SK-N-SH treated with all-trans-retinoic acid at 6 μM for 48 hours (cell line): ENCODE measurements around the gene MAN1A1.

Experiments used
- ATAC-seq: fragments of 200-7000 bp; cut with Tn5 transposase; 3 replicates; pipeline ENCODE4 v1.9.1; 2020; ENCODE audit warnings: mild to moderate bottlenecking, moderate library complexity
- ARNTL ChIP-seq: fragments of 450-650 bp; formaldehyde crosslinking; IDR thresholded peaks from 2 replicates; pipeline ENCODE4 v1.5.0; 2020; ENCODE audit warnings: low read depth, mild to moderate bottlenecking, moderate library complexity, borderline replicate concordance
- CREB5 ChIP-seq: fragments of 250-450 bp; sonication (Bioruptor Pico); IDR thresholded peaks from 2 replicates; pipeline ENCODE4 v1.5.1; 2020; ENCODE audit warnings: low read depth, mild to moderate bottlenecking, moderate library complexity
- GLIS3 ChIP-seq: fragments of 250-450 bp; sonication (Bioruptor Pico); IDR thresholded peaks from 2 replicates; pipeline ENCODE4 v1.5.0; 2020; ENCODE audit warnings: mild to moderate bottlenecking, moderate library complexity
- ISL1 ChIP-seq: fragments of 250-450 bp; sonication (Bioruptor Pico); IDR thresholded peaks from 2 replicates; pipeline ENCODE4 v2.1.2; 2022; ENCODE audit warnings: mild to moderate bottlenecking, moderate library complexity
- OSR1 ChIP-seq: fragments of 250-450 bp; sonication (Bioruptor Pico); IDR thresholded peaks from 2 replicates; pipeline ENCODE4 v1.8.0; 2022; ENCODE audit warnings: moderate library complexity, mild to moderate bottlenecking, inconsistent platforms
- PPARA ChIP-seq: fragments of 250-450 bp; sonication (Bioruptor Pico); IDR thresholded peaks from 2 replicates; pipeline ENCODE4 v1.5.0; 2020; ENCODE audit warnings: mild to moderate bottlenecking, borderline replicate concordance
- RARB ChIP-seq: fragments of 250-450 bp; sonication (Bioruptor Pico); IDR thresholded peaks from 2 replicates; pipeline ENCODE4 v1.8.0; 2021; ENCODE audit warnings: mild to moderate bottlenecking, moderate library complexity
- TOX ChIP-seq: fragments of 250-450 bp; sonication (Bioruptor Pico); IDR thresholded peaks from 2 replicates; pipeline ENCODE4 v1.8.0; 2021; ENCODE audit warnings: mild to moderate bottlenecking, moderate library complexity, borderline replicate concordance
- ZFP3 ChIP-seq: fragments of 250-450 bp; sonication (Bioruptor Pico); IDR thresholded peaks from 2 replicates; pipeline ENCODE4 v1.5.0; 2020; ENCODE audit warnings: mild to moderate bottlenecking, moderate library complexity
- ZFP30 ChIP-seq: fragments of 450-650 bp; formaldehyde crosslinking; IDR thresholded peaks from 2 replicates; pipeline ENCODE4 v1.5.0; 2022; ENCODE audit warnings: mild to moderate bottlenecking, moderate library complexity
- ZNF70 ChIP-seq: fragments of 450-650 bp; formaldehyde crosslinking; IDR thresholded peaks from 2 replicates; pipeline ENCODE4 v1.5.0; 2020; ENCODE audit warnings: mild to moderate bottlenecking, moderate library complexity
- ZNF8 ChIP-seq: fragments of 450-650 bp; formaldehyde crosslinking; IDR thresholded peaks from 2 replicates; pipeline ENCODE4 v1.5.0; 2020; ENCODE audit warnings: mild to moderate bottlenecking, moderate library complexity
- TF ChIP-seq, protein P1 (sequence below): fragments of 250-450 bp; sonication (Bioruptor Pico); IDR thresholded peaks from 2 replicates; pipeline ENCODE4 v1.5.0; 2020; ENCODE audit warnings: mild to moderate bottlenecking, moderate library complexity
- TF ChIP-seq, protein P2 (sequence below): fragments of 250-450 bp; sonication (Bioruptor Pico); IDR thresholded peaks from 2 replicates; pipeline ENCODE4 v1.8.0; 2020; ENCODE audit warnings: mild to moderate bottlenecking, moderate library complexity, borderline replicate concordance
- TF ChIP-seq, protein P3 (sequence below): fragments of 250-450 bp; sonication (Bioruptor Pico); IDR thresholded peaks from 2 replicates; pipeline ENCODE4 v1.5.1; 2021; ENCODE audit warnings: mild to moderate bottlenecking, moderate library complexity
- TF ChIP-seq, protein P4 (sequence below): fragments of 250-450 bp; sonication (Bioruptor Pico); IDR thresholded peaks from 2 replicates; pipeline ENCODE4 v1.8.0; 2021; ENCODE audit warnings: low read depth, mild to moderate bottlenecking, moderate library complexity, borderline replicate concordance

Gene MAN1A1

DNA sequence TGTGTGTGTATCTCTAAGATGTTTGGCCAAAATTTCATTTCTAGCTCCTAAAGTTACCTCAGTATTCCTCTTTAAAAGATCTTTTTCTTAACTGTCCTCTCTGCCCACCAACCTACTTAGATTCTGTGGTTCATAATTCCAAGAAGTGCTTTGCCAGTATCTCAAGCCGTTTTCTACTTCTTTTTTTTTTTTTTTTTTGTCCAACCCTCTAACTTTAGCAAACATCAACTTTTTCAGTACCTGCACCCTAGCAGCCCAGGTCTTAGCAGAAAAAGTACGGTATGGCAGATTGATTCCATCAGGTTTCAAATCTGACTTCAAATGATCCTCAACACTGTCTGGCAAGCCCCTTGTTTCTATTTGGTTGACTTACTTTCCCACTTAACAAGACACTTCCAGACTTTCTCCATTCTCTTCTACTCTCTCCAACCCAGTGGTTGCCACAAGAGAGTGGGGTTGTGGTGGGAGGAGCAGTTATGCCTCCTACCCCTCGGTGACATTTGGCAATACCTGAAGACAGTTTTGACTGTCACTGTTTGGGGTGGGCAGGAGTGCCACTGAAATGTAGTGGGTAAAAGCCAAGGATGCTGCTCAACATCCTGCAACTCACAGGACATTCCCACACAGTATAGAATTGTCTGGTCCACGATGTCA lies 10.8 kb upstream of the MAN1A1 start:
- TF ChIP-seq, protein P1, sequence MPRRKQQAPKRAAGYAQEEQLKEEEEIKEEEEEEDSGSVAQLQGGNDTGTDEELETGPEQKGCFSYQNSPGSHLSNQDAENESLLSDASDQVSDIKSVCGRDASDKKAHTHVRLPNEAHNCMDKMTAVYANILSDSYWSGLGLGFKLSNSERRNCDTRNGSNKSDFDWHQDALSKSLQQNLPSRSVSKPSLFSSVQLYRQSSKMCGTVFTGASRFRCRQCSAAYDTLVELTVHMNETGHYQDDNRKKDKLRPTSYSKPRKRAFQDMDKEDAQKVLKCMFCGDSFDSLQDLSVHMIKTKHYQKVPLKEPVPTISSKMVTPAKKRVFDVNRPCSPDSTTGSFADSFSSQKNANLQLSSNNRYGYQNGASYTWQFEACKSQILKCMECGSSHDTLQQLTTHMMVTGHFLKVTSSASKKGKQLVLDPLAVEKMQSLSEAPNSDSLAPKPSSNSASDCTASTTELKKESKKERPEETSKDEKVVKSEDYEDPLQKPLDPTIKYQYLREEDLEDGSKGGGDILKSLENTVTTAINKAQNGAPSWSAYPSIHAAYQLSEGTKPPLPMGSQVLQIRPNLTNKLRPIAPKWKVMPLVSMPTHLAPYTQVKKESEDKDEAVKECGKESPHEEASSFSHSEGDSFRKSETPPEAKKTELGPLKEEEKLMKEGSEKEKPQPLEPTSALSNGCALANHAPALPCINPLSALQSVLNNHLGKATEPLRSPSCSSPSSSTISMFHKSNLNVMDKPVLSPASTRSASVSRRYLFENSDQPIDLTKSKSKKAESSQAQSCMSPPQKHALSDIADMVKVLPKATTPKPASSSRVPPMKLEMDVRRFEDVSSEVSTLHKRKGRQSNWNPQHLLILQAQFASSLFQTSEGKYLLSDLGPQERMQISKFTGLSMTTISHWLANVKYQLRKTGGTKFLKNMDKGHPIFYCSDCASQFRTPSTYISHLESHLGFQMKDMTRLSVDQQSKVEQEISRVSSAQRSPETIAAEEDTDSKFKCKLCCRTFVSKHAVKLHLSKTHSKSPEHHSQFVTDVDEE (CRISPR knock-in tag): no peak
- TF ChIP-seq OSR1 (CRISPR knock-in tag) (no peak), ZFP30 (CRISPR knock-in tag) (no peak), ZNF70 (no peak), CREB5 (no peak), ZNF8 (CRISPR knock-in tag) (no peak), ARNTL (no peak), ZFP3 (CRISPR knock-in tag) (no peak)
- TF ChIP-seq, protein P2, sequence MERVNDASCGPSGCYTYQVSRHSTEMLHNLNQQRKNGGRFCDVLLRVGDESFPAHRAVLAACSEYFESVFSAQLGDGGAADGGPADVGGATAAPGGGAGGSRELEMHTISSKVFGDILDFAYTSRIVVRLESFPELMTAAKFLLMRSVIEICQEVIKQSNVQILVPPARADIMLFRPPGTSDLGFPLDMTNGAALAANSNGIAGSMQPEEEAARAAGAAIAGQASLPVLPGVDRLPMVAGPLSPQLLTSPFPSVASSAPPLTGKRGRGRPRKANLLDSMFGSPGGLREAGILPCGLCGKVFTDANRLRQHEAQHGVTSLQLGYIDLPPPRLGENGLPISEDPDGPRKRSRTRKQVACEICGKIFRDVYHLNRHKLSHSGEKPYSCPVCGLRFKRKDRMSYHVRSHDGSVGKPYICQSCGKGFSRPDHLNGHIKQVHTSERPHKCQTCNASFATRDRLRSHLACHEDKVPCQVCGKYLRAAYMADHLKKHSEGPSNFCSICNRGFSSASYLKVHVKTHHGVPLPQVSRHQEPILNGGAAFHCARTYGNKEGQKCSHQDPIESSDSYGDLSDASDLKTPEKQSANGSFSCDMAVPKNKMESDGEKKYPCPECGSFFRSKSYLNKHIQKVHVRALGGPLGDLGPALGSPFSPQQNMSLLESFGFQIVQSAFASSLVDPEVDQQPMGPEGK (CRISPR knock-in tag): no peak
- TF ChIP-seq, protein P3, sequence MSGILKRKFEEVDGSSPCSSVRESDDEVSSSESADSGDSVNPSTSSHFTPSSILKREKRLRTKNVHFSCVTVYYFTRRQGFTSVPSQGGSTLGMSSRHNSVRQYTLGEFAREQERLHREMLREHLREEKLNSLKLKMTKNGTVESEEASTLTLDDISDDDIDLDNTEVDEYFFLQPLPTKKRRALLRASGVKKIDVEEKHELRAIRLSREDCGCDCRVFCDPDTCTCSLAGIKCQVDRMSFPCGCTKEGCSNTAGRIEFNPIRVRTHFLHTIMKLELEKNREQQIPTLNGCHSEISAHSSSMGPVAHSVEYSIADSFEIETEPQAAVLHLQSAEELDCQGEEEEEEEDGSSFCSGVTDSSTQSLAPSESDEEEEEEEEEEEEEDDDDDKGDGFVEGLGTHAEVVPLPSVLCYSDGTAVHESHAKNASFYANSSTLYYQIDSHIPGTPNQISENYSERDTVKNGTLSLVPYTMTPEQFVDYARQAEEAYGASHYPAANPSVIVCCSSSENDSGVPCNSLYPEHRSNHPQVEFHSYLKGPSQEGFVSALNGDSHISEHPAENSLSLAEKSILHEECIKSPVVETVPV (CRISPR knock-in tag): no peak
- no peak for ATAC-seq

DNA sequence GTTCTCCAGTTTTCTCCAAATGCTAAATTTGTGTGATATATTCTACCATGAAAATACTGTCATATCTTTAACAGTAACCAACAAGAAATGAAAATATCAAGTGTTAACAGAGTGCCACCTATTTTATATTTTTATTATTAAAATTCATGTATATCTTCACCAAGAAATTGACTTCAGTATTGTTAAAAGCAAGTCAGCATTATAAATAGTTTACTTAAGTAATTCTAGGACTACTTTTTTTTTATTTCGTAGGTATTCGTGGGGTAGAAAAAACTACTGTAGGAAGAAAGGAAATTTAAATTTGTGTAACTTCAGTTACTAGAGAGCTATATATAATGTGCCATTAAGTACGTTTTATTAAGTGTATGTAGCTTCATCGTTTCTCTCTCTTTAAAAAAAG lies 6.3 kb upstream of the MAN1A1 start:
- no peak for ATAC-seq
- TF ChIP-seq RARB: no peak
- TF ChIP-seq, all 23 proteins: peak for 0

DNA sequence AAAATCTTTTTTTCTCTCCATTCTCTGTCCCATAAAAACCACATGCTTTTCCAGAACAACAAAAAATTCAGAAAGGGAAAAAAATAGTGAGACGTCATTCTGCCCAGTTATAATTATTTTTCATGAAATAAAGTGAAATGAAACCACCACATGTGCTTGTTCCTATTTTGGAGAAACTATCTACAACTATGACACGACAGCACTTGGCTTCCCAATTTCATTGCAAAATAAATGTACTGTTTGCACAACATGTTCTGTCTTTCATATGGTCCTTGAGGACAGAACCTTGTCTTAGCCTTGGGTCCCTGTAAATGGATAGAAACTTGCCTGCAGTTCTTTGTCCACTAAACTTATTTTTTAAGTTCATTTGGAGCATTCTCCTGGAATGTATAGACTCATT lies 5.6 kb upstream of the MAN1A1 start:
- TF ChIP-seq TOX: no peak
- TF ChIP-seq PPARA: no peak
- no peak for ATAC-seq

DNA sequence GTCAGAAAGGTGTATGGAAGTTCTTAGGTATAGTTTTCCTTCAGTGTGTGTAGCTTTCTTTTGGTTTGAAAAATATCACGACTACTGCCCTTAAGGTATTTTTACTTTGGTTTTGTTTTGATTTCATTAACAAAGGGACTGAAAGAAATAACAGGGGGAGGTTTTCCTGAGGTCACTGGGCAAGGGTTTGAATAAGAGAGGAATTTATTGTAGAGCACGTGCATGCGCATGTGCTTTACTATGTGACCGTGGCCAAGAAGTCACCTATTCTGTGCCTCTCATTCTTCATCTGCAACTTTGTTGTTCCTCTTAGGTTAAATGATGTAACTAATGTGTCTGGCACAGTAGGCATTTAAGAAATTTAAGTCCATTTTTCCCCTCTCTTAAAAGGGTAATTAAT lies 4.1 kb upstream of the MAN1A1 start:
- no peak for TF ChIP-seq ZFP3 (CRISPR knock-in tag)
- TF ChIP-seq ZFP30 (CRISPR knock-in tag): no peak
- no peak for TF ChIP-seq ISL1 (CRISPR knock-in tag)
- TF ChIP-seq, protein P4, sequence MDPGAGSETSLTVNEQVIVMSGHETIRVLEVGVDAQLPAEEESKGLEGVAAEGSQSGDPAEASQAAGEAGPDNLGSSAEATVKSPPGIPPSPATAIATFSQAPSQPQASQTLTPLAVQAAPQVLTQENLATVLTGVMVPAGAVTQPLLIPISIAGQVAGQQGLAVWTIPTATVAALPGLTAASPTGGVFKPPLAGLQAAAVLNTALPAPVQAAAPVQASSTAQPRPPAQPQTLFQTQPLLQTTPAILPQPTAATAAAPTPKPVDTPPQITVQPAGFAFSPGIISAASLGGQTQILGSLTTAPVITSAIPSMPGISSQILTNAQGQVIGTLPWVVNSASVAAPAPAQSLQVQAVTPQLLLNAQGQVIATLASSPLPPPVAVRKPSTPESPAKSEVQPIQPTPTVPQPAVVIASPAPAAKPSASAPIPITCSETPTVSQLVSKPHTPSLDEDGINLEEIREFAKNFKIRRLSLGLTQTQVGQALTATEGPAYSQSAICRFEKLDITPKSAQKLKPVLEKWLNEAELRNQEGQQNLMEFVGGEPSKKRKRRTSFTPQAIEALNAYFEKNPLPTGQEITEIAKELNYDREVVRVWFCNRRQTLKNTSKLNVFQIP (CRISPR knock-in tag): no peak
- TF ChIP-seq OSR1 (CRISPR knock-in tag): no peak
- TF ChIP-seq, all 23 proteins: peak for 0
- no peak for ATAC-seq

DNA sequence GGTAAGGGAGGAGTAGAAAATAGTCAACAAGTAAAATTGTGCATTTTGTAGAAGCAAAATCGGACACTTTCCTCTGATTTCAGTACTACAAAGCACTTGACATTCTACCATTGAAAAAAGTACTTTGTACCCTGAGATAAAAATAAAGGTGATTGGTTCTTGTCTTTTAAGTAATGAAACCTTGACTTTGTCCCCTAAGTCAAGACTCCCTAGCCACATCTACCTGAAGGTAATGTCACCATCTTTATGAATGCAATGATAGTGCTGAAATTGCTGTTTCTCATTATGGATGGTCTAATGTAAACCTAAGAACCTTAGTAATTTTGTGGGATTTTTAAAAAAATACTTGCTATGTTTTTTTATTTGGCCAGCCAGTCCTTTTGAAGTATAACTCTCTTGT lies 2.4 kb upstream of the MAN1A1 start:
- TF ChIP-seq GLIS3 (CRISPR knock-in tag): no peak
- TF ChIP-seq, protein P3 (CRISPR knock-in tag): no peak
- TF ChIP-seq RARB: no peak
- no peak for TF ChIP-seq ZFP3 (CRISPR knock-in tag)
- ATAC-seq: no peak
